GM19238 (cell line): Measurements from ENCODE around the gene LHX2.

Experiments used
- DNase-seq: peaks from one replicate; pipeline ENCODE4 v3.0.0; 2011; ENCODE audit warnings: low spot score; ENCODE audit not compliant: insufficient read length

LHX2 gene

DNA sequence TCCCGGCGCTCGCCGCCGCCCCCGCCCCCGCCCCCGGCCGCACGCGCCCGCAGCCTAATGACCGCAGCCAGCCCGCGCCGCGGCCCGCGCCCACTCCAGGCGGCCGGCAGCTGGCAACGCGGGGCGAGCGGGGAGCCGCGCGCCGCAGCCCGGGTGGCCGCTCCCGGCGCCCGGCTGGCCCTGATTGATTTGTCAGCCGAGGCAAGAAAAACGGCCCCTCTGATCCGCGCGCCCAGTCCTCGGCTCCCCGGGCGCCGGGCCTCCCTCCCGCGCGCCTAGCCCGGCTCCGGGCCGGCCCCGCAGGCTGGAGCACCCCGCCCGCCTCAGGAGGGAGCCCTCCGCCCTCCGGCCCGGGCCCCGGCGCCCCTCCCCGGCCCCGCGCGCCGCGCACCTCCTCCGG, 11.9 kb upstream of the LHX2 start:
- DNase-seq: no peak

DNA sequence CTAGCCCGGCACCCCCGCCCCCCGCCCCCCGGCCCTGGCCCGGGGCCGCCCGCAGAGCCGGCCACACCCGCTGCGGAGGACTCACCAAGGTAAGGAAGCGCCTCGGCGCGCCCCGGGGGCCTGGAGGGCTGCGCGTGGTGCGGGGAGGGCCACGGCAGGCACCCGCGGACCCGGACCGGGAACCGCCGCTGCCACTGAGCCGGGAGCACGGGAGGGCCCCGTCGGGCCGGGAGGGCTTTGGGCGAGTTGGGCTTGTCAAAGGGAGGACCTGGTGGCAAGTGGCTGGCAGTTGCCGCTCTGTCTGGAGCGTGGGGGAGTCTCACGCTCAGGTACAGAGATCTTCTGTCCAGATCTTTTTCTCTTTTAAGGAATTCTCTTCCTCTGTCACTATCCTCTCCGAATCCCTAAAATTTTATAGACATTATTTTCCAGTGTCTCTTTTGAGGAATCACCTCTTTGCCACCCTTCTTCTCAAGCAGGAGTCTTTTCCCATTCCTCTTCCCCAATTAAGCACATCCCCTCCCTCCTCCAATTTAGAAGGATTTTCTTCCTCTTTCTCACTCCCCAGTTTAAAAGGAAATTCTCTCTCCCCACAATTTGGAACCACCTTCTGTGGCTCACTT, 11.3 kb upstream of the LHX2 start:
- no peak for DNase-seq

DNA sequence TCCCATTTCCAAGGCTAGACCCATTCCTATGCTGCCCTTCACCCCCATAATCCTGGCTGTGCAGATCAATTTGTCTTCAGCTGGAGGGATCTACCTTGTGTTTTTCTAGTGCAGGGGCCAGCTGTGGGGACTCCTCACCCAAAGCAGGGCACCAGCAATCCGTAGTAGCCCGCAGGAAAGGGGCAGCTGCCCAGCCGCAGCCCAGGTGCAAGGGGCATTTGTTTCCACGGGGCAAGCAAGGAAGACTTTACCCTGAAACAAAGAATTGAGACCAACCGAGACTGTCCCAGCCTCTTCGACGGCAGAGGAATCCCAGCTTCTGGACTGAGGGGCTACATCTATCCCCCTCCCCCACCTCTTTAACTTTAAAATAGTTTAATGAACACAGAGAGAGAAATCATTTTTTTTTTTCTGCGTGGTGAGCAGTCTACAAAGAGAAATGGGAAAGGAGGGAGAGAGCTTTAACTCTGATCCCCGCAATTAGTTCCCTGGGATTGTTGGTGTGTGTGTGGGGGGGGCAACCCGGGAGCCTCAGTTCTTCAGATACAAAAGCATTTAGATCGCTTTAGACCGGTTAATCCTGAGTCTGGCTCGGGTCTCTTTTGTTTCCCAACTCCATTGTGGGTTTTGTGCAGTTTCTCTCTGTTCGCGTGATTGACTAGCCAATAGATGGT, 10.6 kb upstream of the LHX2 start:
- DNase-seq: no peak

DNA sequence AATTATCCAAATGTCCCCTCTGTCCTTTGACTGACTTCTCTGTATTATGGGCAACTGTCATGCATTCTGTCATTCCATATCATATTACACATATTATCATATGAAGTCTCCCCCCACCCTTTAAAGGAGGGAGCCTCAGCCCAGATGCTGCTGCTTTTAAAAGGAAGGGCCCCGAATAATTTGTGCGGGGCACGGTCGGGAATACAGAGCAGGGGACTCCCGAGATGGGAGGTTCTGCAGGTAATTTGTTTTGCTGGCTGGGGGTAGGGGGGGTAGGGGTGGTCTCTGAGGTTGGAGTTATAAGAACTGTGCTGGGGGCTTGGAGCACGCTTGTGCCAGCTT, 10.1 kb upstream of the LHX2 start:
- DNase-seq: no peak

DNA sequence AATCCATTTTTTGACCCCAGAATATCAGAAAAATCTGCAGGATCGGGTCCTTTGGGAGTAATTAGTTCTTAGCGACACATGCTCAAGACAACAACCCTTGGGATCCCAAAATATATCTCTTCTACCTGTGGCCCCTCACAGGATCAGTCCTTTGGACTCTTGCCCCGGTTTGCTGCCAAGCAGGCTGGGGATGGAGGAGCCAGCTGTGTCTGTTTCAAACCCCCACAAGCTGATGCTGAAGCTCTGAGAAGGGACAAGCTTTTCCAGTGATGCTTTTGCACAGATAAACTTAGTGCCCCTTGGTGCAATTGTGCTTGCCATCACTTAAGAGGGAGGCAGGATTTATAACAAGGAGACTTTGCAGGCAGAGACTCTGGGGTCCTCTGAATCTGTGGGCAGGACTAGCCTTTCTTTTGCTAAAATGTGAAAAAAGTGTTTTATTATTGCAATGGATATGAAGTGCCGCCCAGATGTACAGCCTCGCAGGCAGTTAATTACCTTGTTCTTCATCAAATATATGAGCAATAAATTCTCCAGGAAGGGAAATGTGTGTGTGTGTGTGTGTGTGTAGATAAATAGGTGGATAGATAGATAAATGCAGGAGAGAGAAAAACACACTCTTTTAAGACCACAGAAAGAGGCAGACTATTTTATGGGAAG, 9.6 kb upstream of the LHX2 start:
- no peak for DNase-seq

DNA sequence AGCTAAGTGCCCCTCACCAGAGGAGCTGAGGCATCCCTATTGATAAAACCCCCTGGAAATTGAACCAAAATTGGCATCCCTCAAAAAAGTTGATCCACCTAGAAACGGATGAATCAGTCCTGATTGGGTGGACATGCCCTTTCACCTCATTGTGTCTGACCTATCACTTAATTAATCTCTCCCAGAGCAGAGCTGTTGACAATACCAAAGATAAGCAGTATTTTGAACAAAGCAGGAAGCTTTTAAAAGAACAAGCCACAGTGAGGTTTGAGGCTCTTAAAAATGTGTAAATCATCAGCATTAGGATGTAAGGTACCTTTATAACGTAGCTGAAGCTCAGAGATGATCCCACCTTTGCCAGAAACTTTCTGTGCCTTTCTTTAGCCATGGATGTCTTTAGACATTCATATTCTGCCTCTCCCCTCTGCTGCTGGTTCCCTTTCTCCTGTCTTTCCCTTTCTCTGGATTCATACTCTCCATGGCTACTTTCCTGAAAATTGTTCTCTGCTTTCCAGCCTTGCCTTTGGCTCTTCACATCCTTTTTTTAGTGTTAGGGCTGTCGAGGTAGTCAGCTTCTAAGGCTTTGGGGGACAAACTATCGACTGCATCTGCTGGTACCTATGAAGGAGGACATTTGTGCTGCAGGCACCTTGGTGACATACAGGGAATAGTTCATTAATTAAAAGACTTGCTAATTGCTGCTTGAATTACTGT, 7.8 kb upstream of the LHX2 start:
- no peak for DNase-seq

DNA sequence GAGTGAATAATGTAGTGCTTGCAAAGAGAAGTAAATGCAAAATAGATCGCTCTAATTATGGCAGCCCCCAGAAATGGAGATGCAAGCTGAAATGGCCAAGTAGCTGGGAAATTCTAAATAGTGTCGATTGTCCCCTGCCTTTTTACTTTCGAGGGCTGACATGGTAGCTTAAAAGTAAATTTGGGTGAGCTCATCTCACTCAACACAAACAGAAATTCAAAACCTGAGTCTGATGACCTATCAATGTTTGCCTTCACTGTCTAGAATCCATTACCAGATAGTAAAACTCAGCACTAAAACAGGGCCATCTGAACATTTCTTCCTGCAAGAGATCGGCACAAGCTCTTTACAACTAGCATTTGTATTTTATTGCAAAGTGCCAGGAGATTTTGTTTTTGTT, 7.0 kb upstream of the LHX2 start:
- no peak for DNase-seq

DNA sequence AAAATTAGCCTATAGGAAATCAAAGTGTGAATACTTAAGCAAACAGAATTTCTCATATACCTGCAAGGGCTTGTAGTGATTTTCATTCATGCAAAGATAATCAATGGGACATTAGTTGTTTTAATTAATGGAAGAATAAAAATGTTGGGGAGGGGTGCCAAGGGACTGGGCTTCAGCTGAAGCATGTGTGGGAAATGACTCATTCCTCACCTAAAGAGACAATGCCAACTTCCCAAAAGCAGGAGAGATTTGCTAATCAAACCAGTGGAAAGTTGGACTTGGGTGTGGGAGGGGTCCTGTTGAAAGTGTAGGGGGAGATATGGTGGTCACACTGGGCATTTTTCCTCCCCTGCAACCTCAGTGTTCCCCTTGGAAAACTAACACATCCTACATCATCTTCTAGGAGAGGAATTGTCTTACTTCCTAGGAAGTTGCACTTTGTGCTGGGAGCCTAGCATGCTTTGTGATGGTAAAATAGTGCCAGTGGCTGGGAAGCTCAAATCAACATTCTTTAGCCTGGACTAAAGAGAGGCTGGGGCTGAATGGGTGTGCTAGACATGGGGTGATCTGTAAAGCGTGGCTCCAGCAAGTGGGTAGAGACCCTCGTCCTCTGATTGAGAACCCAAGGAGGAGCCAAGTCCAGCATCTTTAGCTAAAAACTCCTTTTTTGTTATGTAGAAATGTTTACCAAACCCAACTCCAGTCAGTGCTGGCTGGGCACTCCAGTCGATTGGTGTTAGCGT, 6.4 kb upstream of the LHX2 start:
- no peak for DNase-seq

DNA sequence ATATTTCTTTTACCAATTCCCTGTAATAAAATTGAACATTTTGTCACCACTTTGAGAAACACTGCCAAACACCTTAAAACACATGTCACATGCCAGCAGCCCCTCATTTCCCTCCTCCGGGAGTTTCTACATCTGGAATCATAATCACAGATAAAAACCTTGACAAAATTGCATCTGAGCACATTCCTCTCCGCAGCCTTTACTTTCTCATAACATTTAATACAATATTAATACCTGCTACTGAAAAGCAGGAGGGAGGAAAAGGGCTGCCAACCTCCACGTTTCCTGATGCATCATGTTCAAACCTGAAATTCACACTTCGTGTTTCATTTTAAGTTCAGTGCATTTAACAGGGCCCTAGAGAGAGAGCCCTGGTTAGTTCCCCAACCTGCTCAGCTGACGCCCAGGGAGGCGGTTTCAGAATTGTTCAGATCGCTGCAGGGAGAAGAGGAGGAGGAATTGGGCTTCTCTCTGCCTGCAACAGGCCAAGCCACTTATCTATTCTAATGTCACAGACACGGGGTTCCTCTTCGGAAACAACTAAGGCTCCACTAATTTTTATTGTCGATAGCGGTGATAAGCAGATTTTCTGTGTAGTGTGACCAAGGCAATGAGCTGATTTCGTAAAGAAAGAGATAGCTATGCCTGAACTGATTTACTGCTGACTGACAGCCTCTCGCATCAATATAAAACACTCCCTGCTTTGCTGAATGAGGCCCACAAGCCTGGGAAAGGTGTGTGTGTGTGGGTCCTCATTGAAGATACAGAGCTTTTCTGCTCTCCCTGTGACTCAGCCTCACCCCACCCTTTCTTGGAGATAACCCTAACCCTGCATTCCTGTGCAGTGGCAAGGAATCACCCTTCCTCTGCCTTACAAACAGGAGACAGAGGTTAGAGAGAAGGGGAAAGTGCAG, 4.9 kb upstream of the LHX2 start:
- DNase-seq: no peak

DNA sequence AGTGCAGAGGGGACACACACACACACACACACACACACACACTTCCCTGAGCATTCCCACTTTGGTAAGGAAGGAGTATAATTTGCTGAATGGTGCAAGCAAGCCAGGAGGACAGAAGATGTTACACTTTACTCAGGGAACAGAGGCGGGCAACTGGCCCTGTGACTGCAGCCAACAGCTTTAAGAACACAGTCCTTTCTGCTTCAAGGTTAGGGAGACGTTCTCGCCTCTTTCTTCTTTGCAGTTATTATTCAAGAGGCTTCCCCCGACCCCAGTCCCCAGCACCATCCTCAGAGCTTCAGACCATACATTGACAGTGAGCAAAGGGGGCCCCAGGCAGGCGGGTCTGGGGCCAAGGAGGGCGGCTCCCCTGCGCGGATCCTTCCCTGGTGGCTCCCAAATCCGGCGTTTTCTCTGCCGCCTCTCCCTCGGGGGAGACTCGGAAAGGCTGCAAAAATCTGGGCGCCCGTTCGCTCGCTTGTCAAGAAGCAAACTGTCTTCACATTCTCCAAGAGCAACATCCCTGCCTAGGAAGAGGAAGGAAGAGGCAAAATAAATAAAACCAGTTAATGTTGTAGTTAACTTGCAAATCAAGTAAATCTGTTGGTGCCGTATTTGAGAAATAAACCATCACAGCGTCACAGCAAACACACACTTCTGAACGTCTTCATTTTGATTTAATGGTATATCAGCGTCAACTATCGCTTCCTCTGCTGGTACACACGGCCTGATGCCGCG, 3.8 kb upstream of the LHX2 start:
- no peak for DNase-seq

DNA sequence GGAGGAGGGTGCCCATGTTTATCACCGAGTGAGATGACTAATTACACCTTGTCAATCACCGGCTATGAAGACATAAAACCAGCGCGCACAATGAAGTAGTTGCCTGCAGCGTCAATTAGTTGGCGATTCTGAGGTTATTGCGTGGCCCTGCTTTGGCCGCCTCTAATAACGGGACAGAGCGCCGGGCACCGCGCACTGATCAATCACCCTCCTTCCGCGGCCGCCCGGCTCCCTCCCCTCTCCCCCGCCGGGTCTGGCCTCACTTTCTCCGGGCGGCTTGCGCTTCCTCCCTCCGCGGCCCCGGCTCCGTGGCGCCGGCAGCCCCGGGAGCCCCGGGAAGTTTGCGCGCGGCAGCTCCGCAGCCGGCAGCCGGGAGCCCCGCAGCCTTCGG, 3.3 kb upstream of the LHX2 start:
- DNase-seq: no peak

DNA sequence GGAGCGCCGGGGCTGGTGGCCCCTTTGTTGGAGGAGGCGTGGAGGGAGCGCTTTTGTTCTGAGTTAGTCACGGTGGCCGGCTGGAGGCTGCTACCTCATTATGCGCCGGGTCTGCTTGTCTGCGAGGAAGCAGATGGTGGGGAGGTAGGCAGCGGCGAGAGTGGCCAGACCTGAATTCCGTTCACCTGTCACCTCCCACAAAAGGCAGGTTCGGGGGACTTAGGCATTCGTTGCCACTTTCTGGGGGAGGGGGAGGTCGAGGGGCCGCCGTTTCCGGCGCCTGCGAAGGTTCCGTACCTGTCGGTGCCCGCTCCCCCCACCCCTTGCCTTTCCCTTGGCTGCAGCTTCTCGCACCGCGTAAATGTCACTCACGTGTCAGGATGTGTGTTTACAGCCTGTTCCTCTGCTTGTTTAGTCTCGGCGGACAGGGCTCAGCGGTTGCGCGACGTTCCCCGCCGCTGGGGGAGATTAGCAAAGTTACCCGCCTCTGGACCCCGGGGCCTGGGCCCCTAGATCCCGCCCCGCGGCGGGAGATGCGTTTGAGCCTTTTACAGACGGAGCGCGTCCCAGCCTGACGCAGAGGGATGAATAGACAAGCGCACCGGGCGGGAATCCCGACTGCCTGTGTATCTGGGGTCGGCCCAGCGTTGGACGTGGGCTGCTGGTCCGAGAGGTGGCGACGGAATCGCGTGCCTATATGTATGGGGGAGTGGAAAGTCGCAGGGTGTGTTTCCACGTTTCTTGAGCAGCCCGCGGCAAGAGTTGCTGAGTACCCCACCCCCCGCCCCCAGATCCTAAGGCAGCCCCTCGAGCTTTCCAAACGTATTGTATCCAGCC, 2.7 kb upstream of the LHX2 start:
- no peak for DNase-seq

DNA sequence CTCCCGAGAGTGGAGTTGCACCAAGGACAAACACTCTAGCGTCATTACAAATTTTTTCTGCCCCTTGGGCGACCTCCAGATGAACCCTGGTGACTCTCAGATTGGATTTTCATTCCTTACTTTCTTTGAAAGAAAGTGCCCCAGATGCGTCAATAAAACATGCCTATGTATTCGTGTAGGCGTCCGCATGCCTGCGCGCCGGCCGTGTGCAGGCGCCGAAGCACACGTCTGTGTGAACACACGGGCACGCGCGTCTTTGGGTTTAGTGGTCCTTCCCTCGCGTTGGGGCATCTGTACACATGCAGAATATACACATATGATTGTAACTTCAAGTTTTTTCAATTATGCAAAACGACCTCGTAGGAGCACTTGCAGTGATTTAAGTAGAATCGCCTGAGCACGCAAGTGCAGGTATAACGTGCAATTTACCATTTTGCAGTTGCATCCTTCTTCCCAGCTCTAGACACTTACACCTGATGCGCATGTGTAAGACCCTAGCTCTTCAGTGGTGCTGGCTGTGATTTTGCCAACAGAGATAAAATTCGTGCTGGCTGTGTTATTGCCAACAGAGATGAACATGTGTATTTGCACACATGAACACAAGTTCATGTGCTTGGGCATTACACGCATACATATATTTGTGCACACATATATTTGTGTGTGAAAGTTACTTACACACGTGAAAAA, 1.9 kb upstream of the LHX2 start:
- no peak for DNase-seq

DNA sequence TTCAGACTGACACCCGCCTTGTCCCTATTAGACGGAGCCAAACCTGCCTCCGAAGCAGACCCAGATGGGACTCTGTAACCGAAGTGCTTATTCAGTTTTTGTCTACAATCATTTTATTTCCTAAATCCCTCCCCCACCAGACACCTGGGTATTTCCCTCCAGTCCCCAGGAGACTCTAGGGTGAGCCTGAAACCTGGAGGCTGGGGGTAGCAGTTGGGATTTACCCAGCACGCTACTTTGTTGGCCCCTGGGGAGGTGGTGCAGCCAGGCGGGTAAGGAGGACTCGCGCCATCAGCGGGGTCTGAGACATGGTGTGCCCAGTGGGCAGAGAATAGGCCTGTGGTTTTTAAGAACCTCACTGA, 1.3 kb upstream of the LHX2 start:
- DNase-seq: no peak

DNA sequence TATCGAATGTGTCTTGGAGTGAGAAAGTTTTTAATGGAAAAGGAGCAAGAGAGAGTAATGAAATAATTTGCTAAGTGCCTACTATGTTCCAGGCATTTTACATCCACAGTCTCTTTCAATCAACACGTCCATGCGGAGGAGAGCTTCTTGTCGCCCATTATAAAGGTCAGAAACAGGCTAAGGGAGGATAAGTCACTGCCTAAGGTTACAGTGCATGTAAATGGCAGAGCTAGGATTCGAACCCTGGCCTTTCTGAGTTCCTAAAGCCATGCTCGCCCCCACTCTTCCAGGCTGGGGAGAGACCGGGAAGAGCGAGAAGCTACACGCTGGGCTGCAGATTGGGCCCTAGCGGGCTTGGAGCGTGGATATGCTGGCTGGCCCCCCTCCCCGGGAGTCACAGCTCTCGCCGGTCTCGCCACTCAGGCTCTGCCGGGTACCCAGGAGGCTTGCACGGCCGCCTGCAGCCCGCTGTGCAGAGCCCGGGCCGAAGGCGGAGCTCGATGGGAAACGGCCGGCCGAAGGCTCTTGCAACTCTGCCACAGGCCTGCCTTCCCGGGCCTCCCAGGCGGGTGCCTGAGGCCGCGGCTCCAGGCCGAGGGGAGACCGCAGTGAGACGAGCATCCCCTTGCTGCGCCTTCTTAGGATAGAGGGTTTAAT, 775 bp upstream of the LHX2 start:
- no peak for DNase-seq

DNA sequence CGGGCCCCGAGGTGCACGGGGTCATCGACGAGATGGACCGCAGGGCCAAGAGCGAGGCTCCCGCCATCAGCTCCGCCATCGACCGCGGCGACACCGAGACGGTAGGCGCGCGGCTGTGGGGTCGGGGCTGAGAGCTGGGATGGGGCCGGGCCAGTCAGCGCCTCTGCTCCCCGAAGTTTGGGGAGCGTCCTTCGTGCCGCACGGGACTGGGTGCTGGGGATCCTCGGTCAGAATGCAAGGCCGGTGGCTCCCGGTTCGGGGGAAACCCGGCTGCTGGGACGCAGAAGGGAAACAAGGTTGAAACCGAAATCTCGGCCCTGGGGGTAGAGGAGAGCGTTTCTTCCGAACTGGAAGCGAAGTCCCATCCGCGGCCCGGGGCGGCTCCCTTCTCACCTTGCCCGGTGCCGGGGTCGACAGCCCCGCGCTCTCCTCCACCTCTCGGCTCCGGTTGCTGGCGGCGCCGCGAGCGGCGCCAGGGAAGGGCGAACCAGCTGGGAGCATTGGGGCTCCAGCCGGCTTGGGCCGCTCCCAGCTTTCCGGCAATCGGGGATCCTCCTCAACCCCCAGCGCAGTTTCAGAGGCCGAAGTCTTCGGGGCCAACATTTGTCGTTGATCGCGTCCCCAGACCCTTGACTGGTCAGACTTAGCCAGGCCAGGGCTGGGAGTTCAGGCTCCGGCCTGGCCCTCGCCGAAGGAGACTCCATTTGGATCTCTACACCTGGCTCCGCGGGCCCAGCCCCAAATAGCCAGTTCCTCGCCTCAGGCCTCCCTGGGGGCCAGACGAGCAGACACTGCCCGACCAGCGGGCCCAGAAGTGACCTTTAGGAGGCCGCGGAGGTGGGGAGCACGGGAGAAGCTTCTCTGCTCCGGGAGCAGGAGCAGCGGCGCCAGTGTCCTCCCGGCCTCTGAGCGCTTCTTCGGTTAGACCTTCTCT, 1.1 kb downstream of the LHX2 start:
- DNase-seq: no peak
